Measurements from ENCODE around the gene GARNL3.

- TF ChIP-seq JUNB (IDR thresholded peaks at IDR 0.05; ENCODE audit: unreplicated experiment) = no peak
- no peak for TF ChIP-seq CTCF (conservative IDR thresholded peaks at IDR 0.05; ENCODE audit: low read depth in 2 of 2)
- no peak for TF ChIP-seq EZH2 (IDR thresholded peaks at IDR 0.05; ENCODE audit: low read depth, unreplicated experiment)
- TF ChIP-seq POLR2AphosphoS5 (IDR thresholded peaks at IDR 0.05; ENCODE audit: low read depth) = no peak; the same call in 1 of the 2 replicates
- TF ChIP-seq CREB1 (CRISPR knock-in tag; IDR thresholded peaks at IDR 0.05; ENCODE audit: low read depth) = no peak
- no peak for TF ChIP-seq ETS1 (IDR thresholded peaks at IDR 0.05)
- no peak for TF ChIP-seq REST (IDR thresholded peaks at IDR 0.05; ENCODE audit: unreplicated experiment)
- TF ChIP-seq EZH2phosphoT487 (IDR thresholded peaks at IDR 0.05; ENCODE audit: unreplicated experiment) = no peak
- TF ChIP-seq ZNF114 (CRISPR knock-in tag; IDR thresholded peaks at IDR 0.05) = no peak
- no peak for TF ChIP-seq ZNF462 (CRISPR knock-in tag; IDR thresholded peaks at IDR 0.05)
Observed at GRCh38 chr9:127396253-127396807, 131.8 kb downstream of the GARNL3 start.
